Measurements from ENCODE around the gene LHFPL3. TPM values are rescaled to one million over a fixed set of nuclear protein-coding genes. Genes with fewer than 3 reads are reported as not detected.

LHFPL3 gene
- total and polyA plus RNA-seq, 2 donors (not counting 1 experiment from before 2014, with no cell fraction given) = not detected

GRCh38 chr7:104362756-104363155, 34.4 kb downstream of the LHFPL3 start:
- DNase-seq (no peak), ATAC-seq (ENCODE audit: low read depth) (no peak)
- no peak for TF ChIP-seq CTCF (IDR thresholded peaks at IDR 0.05)
- no peak for TF ChIP-seq EZH2 (IDR thresholded peaks at IDR 0.05; ENCODE audit: borderline replicate concordance, insufficient read depth, low read depth, low read length, poor library complexity, severe bottlenecking)
- Histone ChIP-seq H3K27ac (ENCODE audit: low read length in 2 of 2) (no peak overlapping the region), H3K4me2 (replicated peaks; ENCODE audit: low read depth, low read length, poor library complexity, severe bottlenecking) (no peak overlapping the region), H3K27me3 (replicated peaks in 1 of 4; ENCODE audit: control extremely low read depth in 1 of 4, control insufficient read depth in 3 of 4, insufficient read depth in 4 of 4, low read length in 3 of 4) (peaks cover 0 to 4% (median 0%) of the 10 kb centered on the region in 4 experiments), H3K79me2 (ENCODE audit: control insufficient read depth, insufficient read depth, low read length) (no peaks in the 10 kb centered on the region), H4K20me1 (ENCODE audit: control insufficient read depth, insufficient read depth, low read length, poor library complexity, severe bottlenecking) (no peaks in the 10 kb centered on the region), H2AFZ (ENCODE audit: insufficient read depth, low read depth, low read length, poor library complexity, severe bottlenecking) (no peak overlapping the region), H3K4me3 (ENCODE audit: control extremely low read depth in 1 of 5, extremely low read depth in 1 of 5, insufficient read depth in 1 of 5, low read depth in 2 of 5, low read length in 4 of 5) (no peak overlapping the region), H3K4me1 (ENCODE audit: control insufficient read depth in 2 of 2, insufficient read depth in 2 of 2, low read length in 2 of 2) (no peaks in the 10 kb centered on the region), H3K9ac (ENCODE audit: low read length) (no peak overlapping the region), H3K36me3 (replicated peaks in 1 of 2; ENCODE audit: control extremely low read depth in 1 of 2, control insufficient read depth in 1 of 2, extremely low read depth in 1 of 2, insufficient read depth in 2 of 2, low read length in 1 of 2) (no peaks in the 10 kb centered on the region), H3K9me3 (ENCODE audit: control extremely low read depth in 1 of 3, control insufficient read depth in 2 of 3, insufficient read depth in 1 of 3, low read length in 2 of 3) (no peaks in the 10 kb centered on the region)
- ChIA-PET POLR2A (no interaction called here), CTCF (no interaction called here)
- H3K9me3 Mint-ChIP-seq (ENCODE audit: insufficient read depth) = no peaks in the 10 kb centered on the region
- intact Hi-C loops (cut with micrococcal nuclease) = no loop called here
- H3K27me3 Mint-ChIP-seq = peaks cover 8% of the 10 kb centered on the region
- WGBS (ENCODE audit: insufficient coverage) = no CpG with 5 or more reads among the region's 1 CpG
- H3K27ac Mint-ChIP-seq = no peak overlapping the region
- H3K4me1 Mint-ChIP-seq = no peaks in the 10 kb centered on the region
- no peak overlapping the region for H3K4me3 Mint-ChIP-seq

- intact Hi-C loops (cut with micrococcal nuclease) = no loop called here
- Histone ChIP-seq H2AFZ (ENCODE audit: insufficient read depth, low read depth, low read length, poor library complexity, severe bottlenecking) (no peak overlapping the region), H3K36me3 (replicated peaks in 1 of 2; ENCODE audit: control extremely low read depth in 1 of 2, control insufficient read depth in 1 of 2, extremely low read depth in 1 of 2, insufficient read depth in 2 of 2, low read length in 1 of 2) (no peaks in the 10 kb centered on the region), H3K9me3 (ENCODE audit: control extremely low read depth in 1 of 3, control insufficient read depth in 2 of 3, insufficient read depth in 1 of 3, low read length in 2 of 3) (no peaks in the 10 kb centered on the region), H3K4me2 (replicated peaks; ENCODE audit: low read depth, low read length, poor library complexity, severe bottlenecking) (no peak overlapping the region), H4K20me1 (ENCODE audit: control insufficient read depth, insufficient read depth, low read length, poor library complexity, severe bottlenecking) (no peaks in the 10 kb centered on the region), H3K27me3 (replicated peaks in 1 of 4; ENCODE audit: control extremely low read depth in 1 of 4, control insufficient read depth in 3 of 4, insufficient read depth in 4 of 4, low read length in 3 of 4) (peaks cover 0 to 4% (median 0%) of the 10 kb centered on the region in 4 experiments), H3K9ac (ENCODE audit: low read length) (no peak overlapping the region), H3K27ac (ENCODE audit: low read length in 2 of 2) (no peak overlapping the region), H3K4me1 (ENCODE audit: control insufficient read depth in 2 of 2, insufficient read depth in 2 of 2, low read length in 2 of 2) (no peaks in the 10 kb centered on the region), H3K4me3 (ENCODE audit: control extremely low read depth in 1 of 5, extremely low read depth in 1 of 5, insufficient read depth in 1 of 5, low read depth in 2 of 5, low read length in 4 of 5) (no peak overlapping the region), H3K79me2 (ENCODE audit: control insufficient read depth, insufficient read depth, low read length) (no peaks in the 10 kb centered on the region)
- Mint-ChIP-seq H3K9me3 (ENCODE audit: insufficient read depth) (no peaks in the 10 kb centered on the region), H3K4me3 (no peak overlapping the region), H3K27ac (no peak overlapping the region), H3K27me3 (peaks cover 8% of the 10 kb centered on the region), H3K4me1 (no peaks in the 10 kb centered on the region)
- DNase-seq (no peak), ATAC-seq (ENCODE audit: low read depth) (no peak)
- TF ChIP-seq CTCF (IDR thresholded peaks at IDR 0.05) = no peak
- no peak for TF ChIP-seq EZH2 (IDR thresholded peaks at IDR 0.05; ENCODE audit: borderline replicate concordance, insufficient read depth, low read depth, low read length, poor library complexity, severe bottlenecking)
- POLR2A ChIA-PET = no interaction called here
- CTCF ChIA-PET = no interaction called here
- 93% methylated on average over 2 of the region's 5 CpGs for WGBS (ENCODE audit: insufficient coverage)
These were observed 35.0 kb downstream of the LHFPL3 start for GRCh38 chr7:104363355-104363754.

Data from B cell (primary cell).